OCI-LY1 (cell line): ENCODE data around the gene SPIC.

Source experiments
- H2AFZ ChIP-seq: fragments of 200-600 bp; sonication (generic), shearing (Covaris generic); 2 replicates; pipeline ENCODE4 v1.6.0; 2014; ENCODE audit warnings: antibody characterized with exemption, mild to moderate bottlenecking, low read length
- H3F3A ChIP-seq: fragments of 200-600 bp; sonication (generic), shearing (Covaris generic); 2 replicates; pipeline ENCODE4 v1.6.0; 2014; ENCODE audit warnings: mild to moderate bottlenecking, antibody characterized with exemption, low read length, moderate library complexity; ENCODE audit not compliant: insufficient read depth
- H3K27ac ChIP-seq: fragments of 200-600 bp; sonication (generic); 2 replicates; pipeline ENCODE4 v1.5.1; 2014; ENCODE audit warnings: low read length, mixed run types, mild to moderate bottlenecking, low read depth; ENCODE audit not compliant: poor library complexity, severe bottlenecking
- H3K27me3 ChIP-seq: fragments of 200-600 bp; sonication (generic); 2 replicates; pipeline ENCODE4 v1.6.0; 2014; ENCODE audit warnings: antibody characterized with exemption, mild to moderate bottlenecking, low read length, moderate library complexity; ENCODE audit not compliant: insufficient read depth
- H3K36me3 ChIP-seq: fragments of 200-600 bp; sonication (generic); 2 replicates; pipeline ENCODE4 v1.6.1; 2014; ENCODE audit warnings: mild to moderate bottlenecking, antibody characterized with exemption, low read length, moderate library complexity, mixed read lengths; ENCODE audit not compliant: insufficient read depth
- H3K4me1 ChIP-seq: fragments of 200-600 bp; sonication (generic); 2 replicates; pipeline ENCODE4 v1.5.1; 2014; ENCODE audit warnings: mild to moderate bottlenecking, low read length, moderate library complexity; ENCODE audit not compliant: insufficient read depth, severe bottlenecking
- H3K4me2 ChIP-seq: fragments of 200-600 bp; sonication (generic), shearing (Covaris generic); 2 replicates; pipeline ENCODE4 v1.6.1; 2014; ENCODE audit warnings: low read length
- H3K4me3 ChIP-seq: fragments of 200-600 bp; sonication (generic); 2 replicates; pipeline ENCODE4 v1.5.1; 2014; ENCODE audit warnings: low read length, low read depth, mild to moderate bottlenecking, mixed read lengths; ENCODE audit not compliant: poor library complexity, severe bottlenecking
- H3K79me2 ChIP-seq: fragments of 200-600 bp; shearing (Covaris generic); 2 replicates; pipeline ENCODE4 v1.6.1; 2016; ENCODE audit warnings: mixed run types, low read length, mixed read lengths; ENCODE audit not compliant: insufficient read depth
- H3K9ac ChIP-seq: fragments of 200-600 bp; sonication (generic), shearing (Covaris generic); 2 replicates; pipeline ENCODE4 v1.6.1; 2014; ENCODE audit warnings: mild to moderate bottlenecking, low read length, mixed read lengths
- H3K9me2 ChIP-seq: fragments of 200-600 bp; sonication (generic), shearing (Covaris generic); 2 replicates; pipeline ENCODE4 v1.6.1; 2014; ENCODE audit warnings: low read depth, mild to moderate bottlenecking, low read length, mixed read lengths
- H3K9me3 ChIP-seq: fragments of 200-600 bp; shearing (Covaris generic); 2 replicates; pipeline ENCODE4 v1.6.1; 2014; ENCODE audit warnings: low read length, mixed read lengths
- H4K20me1 ChIP-seq: fragments of 200-600 bp; sonication (generic), shearing (Covaris generic); 2 replicates; pipeline ENCODE4 v1.6.0; 2016; ENCODE audit warnings: mild to moderate bottlenecking, low read length; ENCODE audit not compliant: insufficient read depth
- CTCF ChIP-seq: fragments of 200-600 bp; sonication (generic), shearing (Covaris generic); IDR thresholded peaks from 2 replicates; pipeline ENCODE4 v1.5.1; 2017; ENCODE audit warnings: mild to moderate bottlenecking, antibody characterized with exemption, low read length, moderate library complexity, mixed read lengths
- EZH2 ChIP-seq: fragments of 200-600 bp; sonication (generic), shearing (Covaris generic); IDR thresholded peaks from 2 replicates; pipeline ENCODE4 v1.8.0; 2017; ENCODE audit warnings: borderline replicate concordance, mixed run types, mild to moderate bottlenecking, antibody characterized with exemption, low read length, moderate library complexity, mixed read lengths

Gene SPIC

GRCh38 chr12:101439236-101439635, 35.9 kb upstream of the SPIC start:
- H3K4me2 ChIP-seq, result no peak overlapping the region
- no peaks in the 10 kb centered on the region for H3K27me3 ChIP-seq
- H3K9ac ChIP-seq, result no peak overlapping the region
- no peaks in the 10 kb centered on the region for H3F3A ChIP-seq
- H2AFZ ChIP-seq, result no peak overlapping the region
- H3K79me2 ChIP-seq, result no peaks in the 10 kb centered on the region
- H3K4me3 ChIP-seq, result no peak overlapping the region
- H4K20me1 ChIP-seq, result no peaks in the 10 kb centered on the region
- no peaks in the 10 kb centered on the region for H3K36me3 ChIP-seq
- no peaks in the 10 kb centered on the region for H3K4me1 ChIP-seq
- TF ChIP-seq CTCF (no peak), EZH2 (no peak)
- H3K9me3 ChIP-seq, result no peaks in the 10 kb centered on the region
- no peak overlapping the region for H3K27ac ChIP-seq
- H3K9me2 ChIP-seq, result no peaks in the 10 kb centered on the region

- no peaks in the 10 kb centered on the region for H3K27me3 ChIP-seq
- H3K79me2 ChIP-seq, result no peaks in the 10 kb centered on the region
- H3F3A ChIP-seq, result no peaks in the 10 kb centered on the region
- no peaks in the 10 kb centered on the region for H3K4me1 ChIP-seq
- H3K4me3 ChIP-seq, result no peak overlapping the region
- TF ChIP-seq EZH2 (no peak), CTCF (no peak)
- no peaks in the 10 kb centered on the region for H3K9me3 ChIP-seq
- no peak overlapping the region for H3K27ac ChIP-seq
- no peak overlapping the region for H2AFZ ChIP-seq
- H3K4me2 ChIP-seq, result no peak overlapping the region
- H3K9ac ChIP-seq, result no peak overlapping the region
- H3K9me2 ChIP-seq, result no peaks in the 10 kb centered on the region
- no peaks in the 10 kb centered on the region for H3K36me3 ChIP-seq
- no peaks in the 10 kb centered on the region for H4K20me1 ChIP-seq
Measured at GRCh38 chr12:101441461-101442224, 33.5 kb upstream of the SPIC start.

GRCh38 chr12:101455685-101456084, 19.5 kb upstream of the SPIC start:
- no peaks in the 10 kb centered on the region for H3K36me3 ChIP-seq
- TF ChIP-seq CTCF (no peak), EZH2 (no peak)
- no peaks in the 10 kb centered on the region for H3K9me2 ChIP-seq
- no peaks in the 10 kb centered on the region for H3K79me2 ChIP-seq
- H3K4me1 ChIP-seq, result no peaks in the 10 kb centered on the region
- H2AFZ ChIP-seq, result peak overlapping the region; percentile 82
- H3K4me2 ChIP-seq, result no peak overlapping the region
- no peak overlapping the region for H3K27ac ChIP-seq
- H3K4me3 ChIP-seq, result no peak overlapping the region
- H3K27me3 ChIP-seq, result no peaks in the 10 kb centered on the region
- H3F3A ChIP-seq, result no peaks in the 10 kb centered on the region
- peaks cover 3% of the 10 kb centered on the region; the same call in 1 of the 2 replicates for H3K9me3 ChIP-seq
- H4K20me1 ChIP-seq, result no peaks in the 10 kb centered on the region
- no peak overlapping the region for H3K9ac ChIP-seq
